GM18909 (cell line): ENCODE results near the gene RIC3.

Experiments used
- ATAC-seq: cut with Tn5 transposase; IDR thresholded peaks from one replicate; pipeline ENCODE4 v1.9.1; 2021; ENCODE audit warnings: mild to moderate bottlenecking; ENCODE audit not compliant: unreplicated experiment, poor library complexity

RIC3 gene

DNA sequence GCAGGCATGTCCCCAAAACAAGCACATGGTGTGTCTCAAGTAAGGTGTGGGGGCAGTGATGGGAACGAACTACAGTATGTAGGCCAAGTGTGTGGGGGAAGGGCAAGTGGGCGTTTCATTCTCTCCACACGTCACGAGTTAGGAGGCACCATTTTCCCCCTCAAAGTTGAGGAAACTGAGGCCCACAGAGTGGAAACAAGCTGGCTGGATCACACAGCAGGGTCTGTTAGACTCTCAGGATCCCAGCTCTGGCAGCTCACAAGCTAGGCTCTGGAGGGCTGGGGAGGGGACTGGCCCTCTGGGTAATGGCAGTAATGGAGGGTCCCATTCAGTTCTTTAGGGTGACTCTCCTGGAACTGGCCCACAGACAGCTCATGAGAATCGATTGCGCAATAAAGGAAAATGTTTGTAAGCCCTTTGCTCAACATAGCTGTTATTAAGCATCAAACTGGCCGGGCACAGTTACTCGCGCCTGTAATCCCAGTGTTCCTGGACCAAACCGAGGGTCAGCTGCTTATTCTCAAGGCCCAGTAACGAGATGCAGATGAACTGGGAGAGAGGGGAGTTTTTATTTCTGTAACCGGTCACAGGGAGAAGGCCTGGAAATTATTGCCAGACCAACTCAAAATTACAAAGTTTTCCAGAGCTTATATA, 111.9 kb downstream of the RIC3 start:
- ATAC-seq: no peak
